Endometrial microvascular endothelial cells (primary cell): Measurements from ENCODE around the gene RNF187. TPM values are rescaled to one million over a fixed set of nuclear protein-coding genes. Genes with fewer than 3 reads are reported as not detected.
"Not testable (repeated sequence)": the region's sequence is repeated elsewhere in the genome, so short reads cannot be mapped to it uniquely, and the experiment has no call there.

Experiments
- in situ Hi-C: cut with HindIII; loops from 2 replicates; pipeline ENCODE4 v1.10.0; 2017; ENCODE audit warnings: low sequenced_read_pairs, low pct_unique_long_range_greater_than_20kb; ENCODE audit errors: inconsistent ontology term
- total RNA-seq: library from RNA; depleted of rRNA; stranded (reverse); fragments of >200 nt; gene quantifications from one replicate; pipeline ENCODE4 v1.2.3, GENCODE V29; 2015; ENCODE audit errors: inconsistent ontology term

RNF187 gene
- total RNA-seq, 1 donor from 2014 or later, result 28.7 TPM

DNA sequence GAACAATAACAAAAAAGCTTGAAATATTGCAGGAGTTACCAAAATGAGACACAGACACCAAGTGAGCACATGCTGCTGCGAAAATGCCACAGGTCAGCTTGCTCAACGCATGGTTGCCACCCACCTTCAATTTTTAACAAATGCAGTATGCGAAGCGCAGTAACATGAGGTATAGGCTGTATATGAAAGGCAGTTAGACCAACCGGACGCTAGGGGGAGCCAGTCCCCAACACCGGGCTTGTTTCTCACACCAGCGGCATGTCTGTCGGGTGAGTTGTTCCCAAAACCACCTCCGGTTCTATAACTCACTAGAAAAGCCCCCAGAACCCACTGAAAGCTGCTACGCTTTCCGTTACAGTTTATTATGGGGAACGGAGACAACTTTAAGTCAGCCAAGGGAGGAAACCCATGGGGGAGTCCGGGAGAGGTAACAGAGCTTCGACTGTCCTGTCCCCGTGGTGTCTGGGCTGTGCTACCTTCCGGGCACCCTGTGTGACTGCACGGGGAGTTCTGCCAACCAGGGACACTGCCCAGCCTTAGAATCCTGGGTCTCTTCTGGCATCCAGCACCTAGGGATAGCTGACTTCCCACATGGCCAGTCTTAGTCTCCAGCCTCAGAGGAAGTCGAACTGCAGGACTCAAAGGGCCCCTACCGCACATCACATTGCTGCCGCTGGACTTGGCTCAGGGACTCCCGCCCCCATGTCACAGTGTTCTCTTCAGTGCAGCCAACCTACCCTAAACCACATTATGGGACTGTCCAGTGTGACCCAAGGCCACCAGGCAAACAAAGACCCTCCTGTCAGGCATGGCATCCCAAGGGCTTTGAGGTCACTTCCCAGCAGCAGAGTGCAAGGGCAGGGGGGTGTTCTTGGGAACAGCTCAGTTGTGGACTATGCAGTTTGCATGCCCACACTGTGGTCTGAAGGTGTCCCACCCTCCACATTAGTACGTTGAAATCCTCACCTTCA lies 14.0 kb downstream of the RNF187 start:
- in situ Hi-C loops, result no loop called here

DNA sequence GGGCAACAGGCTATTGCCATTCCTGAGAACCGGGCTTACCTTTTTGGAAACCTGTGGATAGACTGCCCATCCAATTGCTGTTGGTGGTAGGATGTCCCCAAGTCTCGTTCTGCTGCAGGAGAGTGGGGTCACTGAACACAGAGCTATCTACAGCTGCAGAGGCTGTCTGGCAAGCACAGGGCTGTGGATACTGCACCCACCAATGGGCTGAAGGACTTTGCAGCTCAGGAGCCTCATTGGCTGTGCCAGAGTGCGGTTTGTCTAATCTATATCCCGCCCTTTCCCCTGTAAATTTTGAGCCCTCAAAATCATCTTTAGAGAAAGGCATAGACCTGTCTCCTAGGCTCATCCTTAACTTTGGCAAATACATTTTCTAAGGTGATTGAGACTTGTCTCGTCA lies 15.3 kb downstream of the RNF187 start:
- in situ Hi-C loops, result no loop called here

DNA sequence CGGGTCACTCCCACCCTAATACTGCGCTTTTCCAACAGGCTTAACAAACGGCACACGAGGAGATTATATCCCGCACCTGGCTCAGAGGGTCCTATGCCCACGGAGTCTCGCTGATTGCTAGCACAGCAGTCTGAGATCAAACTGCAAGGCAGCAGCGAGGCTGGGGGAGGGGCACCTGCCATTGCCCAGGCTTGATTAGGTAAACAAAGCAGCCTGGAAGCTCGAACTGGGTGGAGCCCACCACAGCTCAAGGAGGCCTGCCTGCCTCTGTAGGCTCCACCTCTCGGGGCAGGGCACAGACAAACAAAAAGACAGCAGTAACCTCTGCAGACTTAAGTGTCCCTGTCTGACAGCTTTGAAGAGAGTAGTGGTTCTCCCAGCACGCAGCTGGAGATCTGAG lies 18.8 kb downstream of the RNF187 start:
- in situ Hi-C loops, result not testable (repeated sequence)

DNA sequence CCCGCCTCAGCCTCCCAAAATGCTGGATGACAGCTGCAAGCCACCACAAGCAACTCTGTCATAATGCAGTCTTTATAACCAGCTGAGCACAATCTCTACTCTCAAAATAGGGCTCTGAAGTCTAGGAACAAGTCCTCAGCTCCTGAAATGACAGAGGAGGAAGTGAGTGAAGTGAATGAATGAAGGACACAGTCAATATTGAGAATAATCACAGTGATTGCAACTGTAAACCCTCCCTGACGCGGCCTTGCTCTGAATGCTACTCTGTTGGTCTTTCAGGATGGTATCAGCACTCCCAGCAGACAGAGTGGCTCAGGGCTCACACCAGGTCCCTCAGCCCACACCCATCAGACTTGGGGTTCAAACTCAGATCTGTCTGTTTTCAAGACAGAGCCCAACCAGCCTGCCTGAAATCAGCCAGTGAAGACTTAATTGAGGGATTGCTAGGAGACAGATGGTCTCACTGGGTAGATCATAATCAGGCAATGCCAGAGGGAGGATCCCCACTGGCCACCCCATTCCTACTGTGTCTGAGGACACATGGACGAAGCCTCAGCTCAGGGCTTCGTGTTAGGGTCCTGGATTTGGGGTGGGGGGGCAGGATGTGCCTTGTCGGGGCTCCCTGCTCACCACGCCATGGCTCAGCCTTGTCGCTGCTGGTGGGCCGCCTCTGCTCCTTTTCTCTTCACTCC lies 20.9 kb downstream of the RNF187 start:
- in situ Hi-C loops, result no loop called here

DNA sequence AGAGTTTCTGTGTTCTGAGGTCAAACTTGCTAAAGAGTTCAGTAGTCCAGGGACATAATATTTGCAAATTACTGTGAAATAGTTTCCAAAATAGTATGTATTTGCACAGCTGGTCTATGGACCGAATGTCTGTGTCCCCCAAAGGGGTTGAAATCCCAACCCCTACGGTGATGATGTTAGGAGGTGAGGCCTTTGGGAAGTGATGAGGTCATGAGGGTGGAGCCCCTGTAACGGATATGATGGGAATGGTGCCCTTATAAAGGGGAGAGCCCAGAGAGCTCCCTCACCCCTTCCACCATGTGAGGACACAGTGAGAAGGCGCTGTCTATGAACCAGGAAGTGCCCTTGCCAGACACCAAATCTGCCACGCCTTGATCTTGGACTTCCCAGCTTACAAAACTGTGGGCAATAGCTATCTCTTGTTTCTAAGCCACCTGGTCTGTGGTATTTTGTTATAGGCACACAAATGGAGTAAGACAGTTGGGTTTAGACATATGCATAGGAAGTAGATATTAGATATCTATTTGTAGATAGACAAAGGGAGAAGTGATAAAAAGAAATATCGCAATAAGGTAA lies 21.7 kb downstream of the RNF187 start:
- in situ Hi-C loops, result no loop called here

DNA sequence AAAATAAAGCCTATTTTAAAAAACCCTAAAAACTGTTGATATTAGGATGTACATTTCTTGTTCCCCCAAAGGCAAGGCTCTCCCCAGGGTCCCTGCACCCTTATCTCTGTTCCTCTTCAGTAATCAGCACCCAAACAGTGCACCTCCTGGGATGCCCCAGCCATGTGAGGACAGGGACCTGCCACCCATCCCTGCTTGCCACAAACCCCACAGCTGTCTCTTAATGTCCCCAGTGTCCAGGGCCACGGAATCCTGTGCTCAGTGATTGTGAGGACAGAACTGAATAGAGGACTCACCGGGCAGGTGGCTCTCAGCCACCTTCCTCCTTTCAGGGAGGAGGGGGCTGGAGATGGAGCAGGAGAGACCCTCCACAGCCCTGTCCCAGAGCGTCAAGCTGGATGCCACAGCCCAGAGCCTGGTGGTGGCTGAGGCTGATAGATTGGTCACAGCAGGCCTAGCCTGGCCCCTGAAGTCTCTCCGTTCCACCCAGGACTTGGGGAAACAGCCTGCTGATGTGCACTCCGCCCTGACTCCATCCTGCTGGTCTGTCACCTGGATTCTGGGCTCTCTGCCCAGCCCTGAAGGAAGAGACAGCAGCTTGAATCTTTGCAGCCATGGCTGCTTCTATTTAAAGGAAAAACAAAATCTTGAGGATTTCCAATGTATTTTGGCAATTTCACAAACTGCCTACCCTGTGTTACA lies 23.1 kb downstream of the RNF187 start:
- in situ Hi-C loops, result no loop called here

DNA sequence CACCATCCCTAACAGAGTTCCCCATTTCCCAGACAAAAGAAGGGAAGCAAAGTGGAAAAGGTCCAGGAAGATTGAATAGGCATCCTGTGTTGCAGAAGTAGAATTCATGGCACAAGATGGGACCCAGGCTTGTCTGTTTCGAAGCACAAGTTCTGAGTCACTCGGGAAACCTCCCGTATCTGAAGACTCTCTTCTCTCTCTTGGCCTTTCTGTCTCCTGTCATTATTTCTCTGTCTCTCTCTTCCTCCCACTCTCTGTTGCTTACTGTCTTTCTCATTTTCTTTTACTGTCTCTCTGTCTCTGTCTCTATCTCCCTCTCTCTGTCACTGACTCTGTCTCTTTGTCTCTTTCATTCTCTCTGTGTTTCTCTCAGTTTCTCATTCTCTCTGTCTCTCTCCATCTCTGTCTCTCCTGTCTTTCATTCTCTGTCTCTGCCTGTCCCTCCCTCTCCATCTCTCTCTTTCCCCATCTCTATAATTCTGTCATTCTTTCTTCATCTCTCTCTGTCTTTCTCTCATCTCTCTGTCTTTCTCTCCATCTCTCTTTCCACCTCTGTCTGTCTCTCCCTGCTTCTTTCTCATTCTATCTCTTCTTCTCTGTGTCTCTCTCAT lies 23.7 kb downstream of the RNF187 start:
- in situ Hi-C loops, result no loop called here

DNA sequence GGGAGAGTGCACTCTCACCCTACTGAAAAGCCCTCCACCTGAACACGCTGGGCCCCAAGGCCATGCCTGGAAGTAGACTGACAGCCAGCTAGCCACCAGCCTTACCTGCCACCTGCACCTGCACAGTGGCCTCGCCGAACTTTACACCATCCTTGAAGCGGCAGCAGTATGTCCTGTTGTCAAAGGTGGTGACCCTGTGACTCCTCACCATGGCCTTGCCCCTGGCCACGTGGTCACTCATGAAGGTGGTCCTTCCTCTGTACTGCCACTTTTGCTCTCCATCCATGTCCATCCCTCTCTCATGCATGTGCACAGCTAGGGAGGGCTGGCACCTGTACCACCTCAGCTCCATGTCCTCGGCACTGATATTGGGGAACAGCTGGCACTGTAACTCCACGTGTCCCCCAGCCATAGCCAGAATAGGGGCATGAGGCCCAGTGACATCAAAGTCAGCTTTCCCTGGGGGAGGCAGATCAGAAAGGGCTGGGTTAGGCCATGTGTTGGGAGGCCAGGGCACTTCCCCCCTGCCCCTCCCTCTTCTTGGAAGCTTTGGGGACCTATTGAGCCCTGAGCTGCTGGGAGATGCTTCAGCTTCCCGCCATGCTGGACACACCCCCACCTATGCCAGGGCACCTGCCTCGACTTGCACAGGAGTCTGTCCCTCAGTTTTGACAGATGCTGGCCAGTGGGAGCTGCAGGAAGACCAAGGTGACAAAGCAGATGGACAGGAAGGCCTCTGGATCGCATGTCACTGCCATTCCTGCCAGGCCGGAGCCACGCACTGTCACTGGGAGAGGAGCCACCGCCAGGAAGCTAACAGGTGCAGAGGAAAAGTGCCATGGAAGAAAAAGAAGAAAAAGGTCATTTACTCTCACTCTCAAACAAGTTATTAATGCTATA lies 24.6 kb downstream of the RNF187 start:
- in situ Hi-C loops, result no loop called here

DNA sequence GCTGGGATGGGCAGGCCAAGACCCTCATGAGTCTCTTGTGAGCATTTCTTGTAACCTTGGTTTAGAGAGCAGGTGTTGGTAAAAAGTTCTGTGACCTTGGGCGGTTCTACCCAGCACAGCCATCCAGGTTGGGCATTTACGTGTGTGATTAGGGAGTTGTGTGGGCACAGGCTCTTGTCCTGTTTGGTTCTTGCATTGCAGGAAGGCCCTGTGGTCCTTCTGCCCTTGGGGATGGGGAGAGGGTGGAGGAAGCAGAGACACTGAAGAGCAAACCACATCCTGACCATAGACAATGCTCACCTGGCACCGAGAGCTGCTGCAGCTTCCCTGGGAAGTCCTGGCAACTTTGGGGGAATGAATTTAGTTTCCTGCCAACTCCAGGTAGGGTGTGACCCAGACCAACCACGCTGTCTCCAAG lies 25.6 kb downstream of the RNF187 start:
- in situ Hi-C loops, result no loop called here

DNA sequence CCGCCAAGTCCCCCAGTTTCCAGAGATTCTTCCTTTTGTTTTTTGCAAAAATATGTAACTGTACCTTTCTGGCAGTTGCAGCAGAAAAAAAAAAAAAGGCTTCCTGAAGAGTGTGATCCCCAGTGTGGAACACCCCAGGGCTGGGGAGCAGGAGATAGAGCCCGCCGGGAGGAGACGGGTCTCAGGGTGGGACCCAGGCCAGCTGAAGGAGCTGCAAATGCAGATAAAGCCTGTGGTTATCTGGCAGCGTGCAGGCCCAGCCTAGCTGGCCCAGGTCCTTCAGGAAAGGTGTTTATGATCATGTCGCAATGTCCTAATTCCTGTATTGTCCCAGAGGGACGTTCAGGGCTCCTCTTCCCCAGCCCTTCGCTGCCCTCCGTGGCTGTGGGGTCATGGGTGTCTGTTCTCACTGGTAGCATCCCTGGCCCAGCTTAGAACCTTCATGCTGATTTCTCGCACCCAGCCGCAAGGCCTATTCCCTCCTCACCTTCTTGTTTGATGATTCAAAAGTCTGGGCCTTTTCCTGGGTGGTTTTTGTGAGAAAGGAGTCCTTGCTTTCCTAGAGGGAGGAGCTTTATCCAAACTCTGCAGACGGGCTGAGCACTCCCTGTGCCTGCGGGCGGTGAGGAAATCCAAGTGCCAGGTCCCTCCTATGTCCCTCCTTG lies 26.2 kb downstream of the RNF187 start:
- in situ Hi-C loops, result no loop called here

DNA sequence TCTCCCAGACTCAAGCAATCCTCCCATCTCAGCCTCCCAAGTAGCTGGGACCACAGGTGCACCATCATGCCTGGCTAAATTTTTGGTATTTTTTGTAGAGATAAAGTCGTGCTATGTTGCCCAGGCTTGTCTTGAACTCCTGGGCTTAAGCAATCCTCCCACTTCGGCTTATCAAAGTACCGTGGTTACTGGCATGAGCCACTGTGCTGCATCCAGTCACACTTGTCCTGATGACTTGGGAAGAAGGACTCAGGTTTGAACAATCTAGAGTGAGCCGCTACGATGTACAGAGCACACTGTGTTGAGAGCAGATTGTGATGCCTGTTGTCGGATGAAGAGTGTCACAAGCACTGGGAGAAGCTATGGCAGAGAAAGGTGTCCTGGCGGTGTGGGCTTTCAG lies 27.2 kb downstream of the RNF187 start:
- in situ Hi-C loops, result no loop called here

DNA sequence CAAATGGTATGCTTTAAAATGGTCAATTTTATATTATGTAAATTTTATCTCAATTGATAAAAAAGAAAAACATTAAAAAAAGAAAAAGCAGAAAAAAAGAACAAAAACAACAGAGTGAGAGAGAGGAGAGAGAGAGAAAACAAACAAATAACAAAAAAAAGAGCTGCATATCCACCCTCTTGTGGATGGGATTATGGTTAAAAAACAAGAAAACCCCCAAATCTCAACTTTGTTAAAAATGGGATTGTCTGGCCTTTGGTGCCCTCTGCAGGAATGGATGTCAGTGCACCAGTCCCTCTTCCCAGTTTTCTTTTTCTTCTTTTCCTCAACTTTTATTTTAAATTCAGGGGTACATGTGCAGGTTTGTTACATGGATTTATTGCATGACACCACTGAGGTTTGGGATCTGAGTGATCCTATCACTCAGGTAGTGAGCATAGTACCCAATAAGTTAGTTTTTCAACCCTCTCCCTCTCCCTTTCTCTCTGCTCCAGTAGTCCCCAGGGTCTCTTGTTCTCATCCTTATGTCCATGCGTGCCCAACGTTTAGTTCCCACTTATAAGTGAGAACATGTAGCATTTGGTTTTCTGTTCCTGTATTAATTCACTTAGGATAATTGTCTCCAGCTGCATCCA lies 28.1 kb downstream of the RNF187 start:
- in situ Hi-C loops, result no loop called here

DNA sequence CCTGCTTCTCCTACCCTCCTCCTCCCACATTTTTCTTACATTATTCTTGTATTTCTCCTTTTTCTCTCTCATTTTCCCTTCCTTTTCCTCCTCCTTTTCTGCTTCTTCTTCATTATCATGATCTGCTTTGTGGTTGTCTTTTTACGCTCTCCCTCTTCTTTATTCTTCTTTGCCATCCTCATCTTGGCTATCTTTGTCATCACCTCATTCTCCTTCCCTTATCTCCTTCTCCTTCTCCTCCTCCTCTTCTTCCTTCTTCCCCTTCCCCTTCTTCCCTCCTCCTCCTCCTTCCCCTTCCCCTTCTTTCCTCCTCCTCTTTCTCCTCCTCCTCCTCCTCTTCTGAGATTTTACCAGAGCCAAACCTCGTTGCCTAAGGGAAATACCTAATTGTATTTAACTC lies 30.5 kb downstream of the RNF187 start:
- in situ Hi-C loops, result no loop called here

DNA sequence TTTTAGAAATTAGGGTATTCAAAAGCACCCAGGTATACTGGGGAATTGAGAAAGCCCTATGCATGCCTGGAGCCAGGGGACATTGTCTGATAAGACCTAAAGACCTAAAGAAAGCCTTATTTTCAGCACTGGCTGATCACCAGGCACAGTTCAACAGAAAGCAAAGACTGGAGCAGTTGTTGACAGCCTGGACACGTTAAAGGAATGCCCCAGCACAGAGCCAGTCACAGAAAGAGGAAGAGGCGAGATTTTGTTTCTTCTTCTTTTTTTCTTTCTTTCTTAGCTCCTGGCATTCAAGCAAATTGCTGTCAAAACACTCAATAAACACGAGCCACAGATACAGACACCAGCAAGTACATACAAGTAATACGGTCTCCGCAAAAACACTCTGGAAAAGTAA lies 40.4 kb downstream of the RNF187 start:
- in situ Hi-C loops, result no loop called here

DNA sequence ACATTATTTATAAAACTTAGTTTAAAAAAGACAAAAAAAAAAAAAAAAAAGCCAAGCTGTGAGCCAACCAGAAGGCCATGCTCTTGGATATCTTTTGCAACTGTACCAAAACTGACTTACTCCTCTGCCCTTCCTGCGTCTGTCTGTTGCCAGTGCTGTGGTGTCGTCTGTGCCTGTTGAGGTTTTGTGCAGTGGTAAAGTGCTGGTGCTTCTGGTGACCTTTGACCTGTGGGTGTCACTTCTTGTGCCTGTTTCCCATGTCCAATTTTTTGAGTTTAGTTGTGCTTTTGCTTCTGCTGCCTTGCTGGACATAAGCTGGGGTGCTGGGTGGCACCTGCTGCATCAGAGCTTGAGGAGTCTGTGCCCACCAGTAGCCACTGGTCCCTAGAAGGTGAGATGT lies 41.4 kb downstream of the RNF187 start:
- in situ Hi-C loops, result no loop called here

DNA sequence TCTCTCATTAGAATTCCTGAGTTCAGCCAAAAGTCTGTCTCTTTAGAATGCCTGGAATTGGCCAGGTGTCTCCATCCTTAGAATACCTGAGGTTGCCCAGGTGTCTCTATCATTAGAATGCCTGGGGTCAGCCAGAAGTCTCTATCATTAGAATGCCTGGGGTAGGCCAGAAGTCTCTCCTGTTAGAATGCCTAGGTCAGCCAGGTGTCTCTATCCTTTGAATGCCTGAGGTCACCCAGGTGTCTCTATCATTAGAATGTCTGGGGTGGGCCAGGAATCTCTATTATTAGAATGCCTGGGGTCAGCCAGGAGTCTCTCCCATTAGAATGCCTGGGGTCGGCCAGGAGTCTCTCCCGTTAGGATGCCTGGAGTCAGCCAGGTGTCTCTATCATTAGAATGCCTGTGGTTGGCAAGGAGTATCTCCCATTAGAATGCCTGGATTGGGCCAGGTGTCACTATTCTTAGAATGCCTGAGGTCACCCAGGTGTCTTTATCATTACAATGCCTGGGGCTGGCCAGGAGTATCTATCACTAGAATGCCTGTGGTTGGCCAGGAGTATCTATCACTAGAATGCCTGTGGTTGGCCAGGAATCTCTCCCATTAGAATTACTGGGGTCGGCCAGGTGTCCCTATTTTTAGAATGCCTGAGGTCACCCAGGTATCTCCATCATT lies 43.0 kb downstream of the RNF187 start:
- in situ Hi-C loops, result no loop called here
